HG02759 (cell line): Measurements from ENCODE around the gene TRAIP.
"Not testable (repeated sequence)": the region's sequence is repeated elsewhere in the genome, so short reads cannot be mapped to it uniquely, and the experiment has no call there.

ENCODE experiments used
- ATAC-seq: cut with Tn5 transposase; IDR thresholded peaks from one replicate; pipeline ENCODE4 v1.9.1; 2021; ENCODE audit warnings: mild to moderate bottlenecking, moderate library complexity; ENCODE audit not compliant: unreplicated experiment

TRAIP gene

DNA sequence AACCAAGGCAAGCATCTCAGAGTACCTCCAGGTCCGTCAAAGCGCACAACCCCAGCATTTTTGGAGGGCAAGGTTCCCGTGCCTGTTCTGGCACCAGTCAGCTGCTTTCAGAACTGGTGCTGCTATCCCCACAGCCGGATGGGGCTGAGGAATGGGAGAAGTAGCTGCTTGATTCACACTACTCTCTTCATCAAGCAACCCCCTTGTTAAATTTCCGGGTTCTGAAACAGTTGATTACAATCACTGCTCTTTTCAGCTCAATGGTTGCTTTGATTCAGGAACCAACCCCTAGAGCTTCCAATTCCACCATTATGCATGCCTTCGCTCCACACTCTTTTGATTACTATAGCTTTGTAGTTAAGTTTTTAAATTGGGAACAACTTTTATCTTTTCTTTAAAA, 30.3 kb downstream of the TRAIP start:
- ATAC-seq = no peak

DNA sequence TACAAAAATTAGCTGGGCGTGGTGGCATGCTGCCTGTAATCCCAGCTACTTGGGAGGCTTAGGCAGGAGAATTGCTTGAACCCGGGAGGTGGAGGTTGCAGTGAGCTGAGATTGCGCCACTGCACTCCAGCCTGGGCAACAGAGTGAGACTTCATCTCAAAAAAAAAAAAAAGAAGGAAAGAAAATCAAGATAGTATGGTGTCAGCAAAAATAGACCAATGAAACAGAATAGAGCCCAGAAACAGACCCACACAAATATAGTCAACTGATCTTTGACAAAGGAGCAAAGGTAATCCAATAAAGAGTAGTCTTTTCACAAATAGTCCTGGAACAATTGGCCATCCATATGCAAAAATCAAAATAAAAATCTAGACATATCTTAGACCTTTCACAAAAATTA, 33.2 kb downstream of the TRAIP start:
- not testable (repeated sequence) for ATAC-seq

DNA sequence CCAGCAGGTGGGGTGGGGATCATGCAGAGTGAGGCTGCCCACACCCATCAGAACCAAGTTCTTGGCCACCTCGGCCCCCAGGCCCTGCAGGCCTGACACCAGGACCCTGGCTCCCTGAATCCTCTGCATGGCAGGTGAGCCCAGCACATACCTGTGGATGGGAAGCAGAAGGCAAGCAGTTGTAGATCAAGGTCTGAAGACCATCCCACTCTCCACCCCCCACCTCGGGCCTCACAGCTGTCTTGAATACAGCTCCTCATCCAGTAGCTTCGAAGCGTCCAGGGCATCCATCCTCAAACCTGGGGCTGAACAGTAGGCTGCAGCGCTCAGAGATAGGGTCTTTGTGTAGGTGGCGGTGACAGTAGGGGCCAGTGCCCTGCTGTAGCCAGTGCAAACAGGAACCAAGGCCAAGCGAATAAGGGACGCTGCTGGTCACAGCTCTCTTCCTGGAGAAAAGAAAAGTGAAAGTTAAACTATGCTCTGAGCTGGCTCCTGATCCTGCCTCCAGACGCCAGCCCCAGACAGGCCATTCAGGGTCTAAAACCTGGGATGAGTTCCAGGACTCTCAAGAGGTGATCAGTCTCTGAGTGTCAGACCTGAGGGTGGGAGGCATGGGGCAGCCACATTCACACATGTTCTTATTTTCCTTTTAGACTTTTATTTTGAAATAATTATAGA, 42.7 kb downstream of the TRAIP start, which contains the start of gene UBA7:
TSS of gene UBA7 (minus strand) at position 457 of the 678 bp plus-strand sequence. CDS start at position 291, 166 bp downstream.
- ATAC-seq = peak; percentile 67

DNA sequence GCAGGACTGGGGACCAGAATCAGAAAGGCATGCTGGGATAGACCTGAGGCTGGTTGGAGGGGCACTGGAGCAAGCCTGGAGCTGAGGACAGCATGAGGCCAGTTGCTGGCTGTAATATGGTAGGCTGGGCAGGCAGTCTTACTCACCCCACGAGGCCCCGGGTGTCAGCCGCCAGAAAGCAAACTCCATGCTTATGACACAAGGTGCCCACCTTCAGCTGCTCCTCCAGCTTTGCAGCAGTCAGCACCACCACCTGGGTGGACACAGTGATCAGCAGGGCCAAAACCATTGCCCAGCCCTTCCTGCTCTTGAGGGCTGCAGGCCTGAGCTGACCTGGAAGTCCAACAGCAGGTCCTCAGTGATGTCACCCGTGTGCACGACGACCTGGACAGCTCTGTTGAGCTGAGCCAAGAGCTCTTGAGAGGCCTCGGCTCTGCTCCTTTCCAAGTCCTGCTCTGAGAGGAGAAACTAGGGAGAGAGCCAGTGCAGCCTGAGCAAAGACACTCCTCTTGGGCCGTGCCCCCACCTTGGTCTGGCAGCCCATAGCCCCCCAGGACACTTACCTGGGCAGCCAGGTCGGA, 43.4 kb downstream of the TRAIP start:
- no peak for ATAC-seq

DNA sequence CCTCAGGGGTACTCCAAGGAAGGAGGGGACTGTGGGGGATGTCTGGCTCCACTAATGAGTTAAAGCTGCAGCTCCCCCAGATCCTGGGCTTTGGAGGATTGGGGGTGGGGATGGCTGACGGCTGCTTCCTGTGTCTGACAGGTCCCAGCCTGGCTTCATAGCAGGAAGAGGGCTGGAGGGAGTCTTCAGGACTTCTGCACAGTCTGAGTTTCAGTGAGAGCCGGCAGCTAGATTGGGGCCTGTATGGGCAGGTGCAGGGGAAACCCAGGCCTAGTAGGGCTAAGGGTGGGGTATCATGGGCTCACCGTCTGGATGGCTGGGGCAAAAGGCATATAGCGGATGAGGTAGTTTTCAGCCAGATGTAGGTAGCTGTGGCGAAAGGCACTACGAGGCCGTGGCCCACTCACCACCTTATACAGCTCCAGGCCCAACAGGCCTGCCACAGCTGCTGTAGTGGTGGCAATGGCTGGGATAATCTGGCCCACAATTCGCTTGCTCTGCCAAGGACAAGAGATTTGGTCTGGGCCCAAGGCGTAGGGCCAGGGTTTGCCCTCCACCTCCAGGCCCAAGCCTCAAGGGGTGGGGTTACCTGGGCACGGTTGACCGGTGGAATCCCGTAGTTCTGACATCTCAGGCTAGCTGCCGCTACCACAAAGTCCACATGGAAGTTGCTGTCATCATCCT, 48.8 kb downstream of the TRAIP start:
- ATAC-seq = no peak

DNA sequence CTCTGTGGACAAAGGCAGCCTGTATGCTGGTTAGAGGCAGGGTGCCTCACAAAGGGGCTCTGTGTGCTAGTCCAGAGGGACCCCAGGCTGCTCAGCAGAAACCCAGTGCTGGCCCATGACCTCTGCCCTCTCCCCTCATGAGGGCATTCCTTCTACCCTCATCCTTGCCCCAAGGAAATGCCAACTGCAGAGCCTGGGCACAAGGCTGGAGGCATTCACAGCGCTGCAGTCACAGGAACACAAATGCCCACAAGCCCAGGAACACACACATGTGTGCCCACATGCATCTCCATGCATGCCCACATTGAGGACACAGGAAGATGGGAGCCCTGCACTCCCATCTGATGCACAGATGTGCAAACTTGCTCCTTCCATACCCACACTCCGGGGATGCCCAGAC, 49.5 kb downstream of the TRAIP start:
- ATAC-seq = no peak

DNA sequence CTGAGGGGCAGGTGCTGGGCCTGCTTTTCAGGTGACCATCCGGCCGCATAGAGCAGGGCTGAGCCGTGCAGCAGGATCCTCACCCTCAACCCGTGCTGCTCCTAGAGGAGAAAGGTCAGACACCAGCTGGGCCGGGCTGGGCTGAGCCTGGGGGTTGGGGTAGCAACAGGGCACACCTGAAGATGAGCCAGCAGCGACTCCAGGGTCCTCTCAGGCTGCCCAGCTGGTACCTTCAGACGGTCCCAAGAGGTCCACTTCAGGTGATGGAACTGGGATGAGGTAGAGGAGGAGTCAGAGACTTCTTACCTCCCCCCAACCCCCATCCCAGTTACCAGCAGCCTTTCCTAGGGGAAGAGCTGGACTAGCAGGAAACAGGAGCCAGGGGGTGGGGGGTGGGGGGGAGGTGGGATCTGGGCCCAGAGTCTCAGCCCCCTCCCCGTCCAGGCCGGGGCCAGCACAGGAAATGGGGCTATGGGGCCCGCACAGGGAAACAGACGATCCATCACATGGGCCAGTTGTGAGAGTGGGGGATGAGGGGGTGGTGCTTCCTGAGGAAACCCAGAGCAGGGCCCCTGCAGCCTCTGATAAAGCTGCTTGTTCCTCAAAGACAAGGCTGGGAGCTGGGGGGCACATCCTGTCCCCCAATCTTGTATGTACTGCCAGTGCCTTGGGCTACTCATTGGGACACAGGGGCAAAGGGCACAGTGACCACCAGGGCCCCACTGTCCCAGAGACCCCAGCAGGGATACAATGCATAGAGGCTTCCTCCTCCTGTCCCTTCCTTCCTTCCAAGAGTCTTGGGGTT, 50.3 kb downstream of the TRAIP start:
- no peak for ATAC-seq

DNA sequence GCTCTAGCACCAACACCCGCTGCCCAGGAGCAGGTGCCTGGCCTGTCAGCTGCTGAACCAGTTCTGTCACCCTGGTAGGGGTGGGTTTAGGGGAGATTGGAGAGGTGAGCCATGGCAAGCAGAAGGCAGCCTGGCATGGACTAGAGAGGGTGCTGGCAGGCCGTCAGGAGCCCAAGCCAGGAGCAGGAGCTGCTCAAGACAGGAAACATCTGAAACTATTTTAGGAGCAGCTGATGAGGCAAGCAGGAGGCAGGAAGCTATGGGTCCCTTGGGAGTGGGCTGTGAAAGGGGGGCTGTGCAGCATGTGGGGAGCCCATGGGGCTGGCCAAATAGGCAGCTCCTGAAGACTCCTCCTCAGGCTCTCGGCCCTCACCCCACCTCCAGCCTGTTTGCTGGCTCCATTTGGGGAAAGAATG, 51.0 kb downstream of the TRAIP start:
- ATAC-seq = no peak

DNA sequence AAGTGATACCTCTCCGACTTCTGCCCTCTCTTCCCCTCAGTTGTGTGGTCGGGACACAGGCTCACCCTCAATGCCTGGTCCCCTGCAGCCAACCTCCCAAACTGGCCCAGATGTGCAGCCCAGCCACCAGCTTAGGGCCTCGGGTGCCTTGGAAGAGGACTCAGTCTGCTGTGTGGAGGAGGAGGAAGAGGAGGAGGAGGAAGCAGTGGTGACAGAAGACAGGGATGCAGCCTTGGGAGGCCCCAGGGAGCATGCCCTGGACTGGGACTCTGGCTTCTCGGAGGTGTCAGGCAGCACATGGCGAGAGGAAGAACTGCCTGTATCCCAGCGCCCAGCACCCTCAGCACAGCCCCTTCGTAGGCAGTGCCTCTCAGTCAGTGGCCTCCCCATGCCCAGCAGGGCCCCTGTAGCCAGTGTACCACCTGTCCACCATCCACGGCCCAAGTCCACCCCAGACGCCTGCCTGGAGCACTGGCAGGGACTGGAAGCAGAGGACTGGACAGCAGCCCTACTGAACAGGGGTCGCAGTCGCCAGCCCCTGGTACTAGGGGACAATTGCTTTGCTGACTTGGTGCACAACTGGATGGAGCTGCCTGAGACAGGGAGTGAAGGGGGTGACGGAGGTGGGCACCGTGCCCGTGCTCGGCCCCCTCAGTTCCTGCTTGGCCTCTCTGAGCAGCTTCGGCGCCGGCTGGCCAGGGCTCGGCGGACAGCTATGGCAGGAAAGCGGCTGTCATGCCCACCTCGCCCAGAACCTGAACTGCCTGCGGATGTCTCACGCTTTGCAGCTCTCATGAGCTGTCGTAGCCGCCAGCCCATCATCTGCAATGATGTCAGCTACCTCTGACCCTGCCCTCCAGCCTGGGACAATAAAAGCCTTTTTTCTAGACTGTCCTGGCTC, 52.0 kb downstream of the TRAIP start:
- ATAC-seq = no peak

DNA sequence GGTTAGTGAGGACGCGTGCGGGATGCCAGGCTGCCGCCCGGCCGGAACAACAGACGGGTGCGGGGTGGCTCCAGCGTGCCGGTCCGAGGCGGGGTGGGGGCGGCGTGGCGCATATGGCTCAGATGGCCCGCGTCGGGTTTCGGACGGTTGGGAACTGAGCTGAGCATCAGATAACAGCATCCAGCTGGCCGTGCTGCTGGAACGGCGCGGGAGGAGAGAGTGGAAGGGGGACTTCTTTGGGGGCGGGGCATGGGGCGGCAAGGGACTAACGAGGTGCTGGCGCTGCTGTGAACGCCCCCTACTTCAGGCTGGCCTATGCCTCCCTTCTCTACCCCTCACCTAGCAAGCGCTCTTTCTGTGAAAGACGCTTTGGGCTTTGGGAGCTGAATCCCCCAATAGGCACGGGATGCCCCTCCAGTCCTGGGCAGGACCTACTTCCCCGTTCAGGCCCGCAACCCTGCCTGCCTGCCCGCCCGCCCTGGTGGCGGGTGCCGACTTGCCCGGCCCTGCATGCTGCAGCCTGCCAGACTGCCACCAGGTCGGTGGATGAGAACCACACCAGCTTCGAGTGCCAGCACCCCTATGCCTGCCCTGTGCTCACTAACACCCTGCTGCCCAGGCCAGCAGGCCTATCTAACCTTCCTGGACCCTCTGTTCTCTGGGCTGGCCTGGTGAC, 52.8 kb downstream of the TRAIP start:
- ATAC-seq = peak; percentile 9

DNA sequence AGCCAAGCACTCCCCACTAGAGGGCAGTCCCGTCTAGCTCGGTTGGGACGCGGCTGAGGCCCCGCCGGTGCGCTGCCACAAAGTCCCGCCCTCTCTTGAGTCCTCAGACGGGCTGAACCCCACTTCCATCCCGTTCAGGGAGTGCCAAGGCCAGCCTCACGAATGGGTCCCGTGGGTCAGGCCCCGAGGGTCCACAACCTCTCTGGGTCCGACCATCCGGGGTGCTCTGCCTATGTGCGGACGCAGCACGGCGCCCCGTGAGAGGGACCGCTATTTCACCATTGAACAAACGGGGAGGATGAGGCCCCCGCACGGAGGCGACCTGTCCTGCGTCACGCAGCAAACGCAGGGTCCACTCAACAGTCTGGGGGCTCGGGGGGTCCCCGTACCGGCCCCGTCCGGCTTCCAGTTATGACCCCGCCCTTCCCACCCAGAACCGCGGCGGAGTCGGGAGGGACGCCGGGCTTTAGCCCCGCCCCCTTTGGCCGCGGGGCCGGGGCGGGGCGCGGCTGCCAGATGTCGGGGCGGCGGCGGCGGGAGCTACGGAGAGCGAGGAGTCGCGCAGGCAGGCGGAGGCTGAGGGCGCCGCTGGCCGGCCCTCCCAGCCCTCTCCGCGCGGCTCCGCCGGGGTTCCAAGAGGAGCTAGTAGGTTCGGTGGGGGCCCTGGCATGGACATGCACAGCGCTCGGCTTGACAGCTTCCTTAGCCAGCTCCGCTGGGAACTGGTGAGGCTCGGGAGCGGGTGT, 53.5 kb downstream of the TRAIP start, which contains the start of gene INKA1:
TSS of gene INKA1 (plus strand) at position 543 of the 746 bp plus-strand sequence. CDS start at position 675, 132 bp downstream.
- peak; percentile 66 for ATAC-seq

DNA sequence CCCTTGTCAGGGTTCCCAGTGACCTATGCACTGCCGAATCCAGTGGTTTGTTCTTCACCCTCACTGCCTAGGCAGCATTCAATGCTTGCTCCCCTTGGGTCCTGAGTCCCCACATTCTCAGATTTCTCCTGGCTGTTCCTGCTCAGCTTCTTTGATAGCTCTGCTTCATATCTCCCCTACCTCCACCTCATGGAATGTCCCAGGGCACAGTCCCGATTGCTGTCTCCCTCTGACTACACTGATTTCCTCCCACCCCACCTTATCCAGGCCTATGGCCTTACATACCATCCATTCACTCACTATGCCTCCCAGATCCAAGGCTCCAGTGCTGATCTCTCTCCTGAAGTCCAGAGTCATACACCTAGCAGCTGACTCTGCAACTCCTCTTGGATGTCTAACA, 55.2 kb downstream of the TRAIP start:
- ATAC-seq = no peak

DNA sequence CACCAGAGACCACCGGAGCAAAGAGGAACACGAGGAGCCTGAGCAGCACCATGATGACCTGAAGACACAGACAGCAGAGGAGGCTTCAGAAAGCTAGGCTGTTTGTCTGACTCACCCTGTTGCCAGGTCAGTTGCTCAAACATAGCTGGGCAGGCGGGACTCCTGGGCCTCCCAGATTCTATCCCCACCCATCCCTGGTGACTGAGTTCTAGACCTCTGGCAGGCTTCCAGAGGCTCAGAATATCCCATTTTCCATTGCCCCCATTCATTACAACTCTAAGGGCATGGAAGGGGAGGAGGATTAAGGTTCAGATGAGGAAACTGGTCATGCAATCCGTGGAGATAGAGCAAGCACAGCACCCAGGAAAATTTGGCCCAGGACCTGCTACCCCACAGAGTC, 56.6 kb downstream of the TRAIP start, which contains the start of gene CDHR4:
TSS of gene CDHR4 (minus strand) at position 113 of the 400 bp plus-strand sequence. CDS start at position 52, 61 bp downstream.
- no peak for ATAC-seq

DNA sequence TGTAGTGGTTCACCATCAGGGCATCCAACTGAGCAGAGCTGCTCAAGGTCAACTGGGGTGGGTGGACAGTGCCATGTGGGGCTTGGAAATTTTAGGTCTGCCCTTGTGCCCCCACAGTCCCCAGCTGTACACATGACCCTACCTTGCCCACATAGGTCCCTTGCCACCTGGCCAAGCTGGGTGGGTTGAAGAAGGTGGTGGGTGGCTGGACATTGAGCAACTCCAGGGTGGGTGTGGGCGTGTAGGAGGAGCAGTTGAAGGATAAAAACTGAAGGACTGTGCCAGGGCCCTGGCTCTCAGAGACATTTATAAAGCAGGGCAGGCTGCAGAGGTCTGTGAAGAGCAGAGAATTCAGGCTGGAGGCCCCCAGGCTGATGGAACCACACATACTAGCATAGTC, 57.3 kb downstream of the TRAIP start:
- no peak for ATAC-seq

DNA sequence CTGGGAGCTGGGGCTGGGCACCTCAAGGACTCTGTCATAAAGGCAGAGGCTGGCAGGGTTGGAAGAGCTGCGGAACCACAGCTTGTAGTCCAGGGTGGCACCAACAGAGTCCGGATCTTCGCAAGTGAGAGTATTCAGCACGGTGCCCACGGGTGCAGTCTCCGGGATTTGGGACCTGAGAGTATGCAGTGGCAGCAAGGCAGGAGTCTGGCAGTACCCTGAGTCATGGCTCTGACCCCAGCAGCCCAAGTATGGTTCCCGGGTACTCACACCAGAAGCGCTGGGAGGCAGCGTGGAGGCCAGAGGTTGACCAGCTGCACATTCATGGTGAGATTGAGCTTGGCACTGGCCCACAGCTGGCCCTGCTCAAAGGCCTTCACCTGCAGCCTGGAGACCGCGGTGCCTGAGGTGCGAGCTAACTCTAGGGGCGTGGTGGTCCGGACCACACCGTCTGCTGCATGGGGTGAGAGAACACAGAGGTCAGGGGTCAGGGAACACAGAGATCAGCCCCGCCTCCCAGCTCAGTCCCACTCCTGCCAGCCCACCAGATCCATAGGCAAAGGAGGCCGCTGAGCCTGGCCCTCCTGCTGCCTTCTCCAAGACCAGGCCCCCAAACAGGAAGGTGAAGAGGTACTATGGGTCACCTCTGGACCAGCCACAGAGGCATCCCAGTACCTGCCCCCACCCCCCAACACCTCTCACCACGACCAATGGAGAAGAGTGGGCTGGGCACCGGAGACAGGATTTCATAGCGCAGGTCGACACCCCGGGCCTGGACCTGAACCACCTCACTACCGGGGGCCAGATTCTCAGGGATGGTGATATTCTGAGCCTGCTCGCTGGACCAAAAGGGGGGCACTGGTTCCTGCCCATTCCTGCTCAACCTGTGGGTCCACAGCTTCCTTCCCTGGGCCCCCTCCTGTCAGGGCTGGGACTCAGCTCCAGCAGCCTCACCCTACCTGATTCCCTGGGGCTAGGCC, 61.1 kb downstream of the TRAIP start:
- no peak for ATAC-seq

DNA sequence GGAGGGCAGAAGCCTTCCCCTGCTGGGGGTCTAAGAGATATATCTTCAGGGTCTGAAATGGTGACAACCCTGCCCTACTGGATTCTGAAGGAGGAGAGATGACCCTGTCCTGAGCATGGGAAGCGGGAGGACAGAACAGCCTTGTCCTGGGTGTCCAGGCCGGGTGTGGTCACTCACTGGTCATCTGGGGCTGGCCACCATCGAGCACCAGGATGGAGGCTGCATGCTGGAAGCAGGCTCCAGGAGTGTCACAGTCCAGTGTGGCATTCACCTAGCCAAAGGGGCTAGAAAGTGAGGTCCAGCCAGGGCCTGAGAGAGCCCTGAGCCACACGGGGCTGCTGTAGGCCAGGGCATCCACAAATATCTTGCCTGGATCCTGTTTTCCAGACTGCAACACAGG, 61.9 kb downstream of the TRAIP start:
- no peak for ATAC-seq

DNA sequence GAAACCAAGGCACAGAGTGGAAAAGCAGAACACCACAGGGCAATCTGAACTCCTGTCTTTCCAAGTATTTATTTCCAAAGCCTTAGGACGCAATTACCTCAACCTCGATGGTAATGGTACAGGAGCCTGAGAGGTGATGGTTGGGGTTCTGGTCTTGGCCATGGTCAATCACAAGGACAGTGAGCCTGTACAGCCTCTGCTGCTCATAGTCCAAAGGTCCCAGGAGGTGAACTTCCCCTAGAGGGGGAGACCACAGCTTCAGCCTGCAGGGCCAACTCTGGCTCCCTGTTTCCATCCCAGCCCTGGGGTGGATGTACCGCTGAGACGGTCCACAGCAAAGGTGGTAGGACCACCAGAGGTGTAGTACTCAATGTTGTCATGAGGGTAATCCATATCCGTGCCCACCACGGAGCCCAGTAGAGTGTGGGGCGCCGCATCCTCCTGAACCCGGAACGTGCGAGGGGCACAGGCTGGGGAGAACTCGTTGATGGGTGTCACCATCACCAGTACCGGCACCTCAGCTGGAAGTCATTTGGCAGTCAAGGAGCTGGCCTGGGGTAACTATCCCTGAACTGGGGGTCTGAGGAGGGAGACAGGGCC, 62.8 kb downstream of the TRAIP start:
- no peak for ATAC-seq
